Brain microvascular endothelial cell (primary cell): ENCODE data around the gene UBR7.

Source experiments
- DNase-seq: peaks from one replicate; pipeline ENCODE4 v3.0.0-alpha.2; 2020
- H3K27ac ChIP-seq: fragments of 250-450 bp; sonication (Bioruptor Pico); 2 replicates; pipeline ENCODE4 v1.5.1; 2020; ENCODE audit warnings: mild to moderate bottlenecking, moderate library complexity
- H3K27me3 ChIP-seq: fragments of 250-450 bp; sonication (Bioruptor Pico); replicated peaks from 2 replicates; pipeline ENCODE4 v1.5.1; 2020; ENCODE audit warnings: mild to moderate bottlenecking
- H3K36me3 ChIP-seq: fragments of 250-450 bp; sonication (Bioruptor Pico); replicated peaks from 2 replicates; pipeline ENCODE4 v1.5.1; 2020; ENCODE audit warnings: mild to moderate bottlenecking
- H3K4me3 ChIP-seq: 2 replicates; pipeline ENCODE4 v1.5.1; 2011; ENCODE audit warnings: low read depth, mild to moderate bottlenecking, control low read depth, low read length, moderate library complexity
- CTCF ChIP-seq: IDR thresholded peaks from 2 replicates; pipeline ENCODE4 v1.5.1; 2011; ENCODE audit warnings: low read depth, mild to moderate bottlenecking, moderate library complexity, low read length, control low read depth, inconsistent platforms; ENCODE audit errors: missing control alignments
- in situ Hi-C: cut with HindIII; loops from 2 replicates; pipeline ENCODE4 v1.10.0; 2017; ENCODE audit warnings: low sequenced_read_pairs, low pct_ligation_motif_present

The UBR7 gene

GRCh38 chr14:93274055-93274806 lies 67.2 kb downstream of the UBR7 start:
- no peak overlapping the region for H3K4me3 ChIP-seq
- H3K27ac ChIP-seq, result no peak overlapping the region
- no peak for DNase-seq
- peaks cover 2% of the 10 kb centered on the region for H3K36me3 ChIP-seq
- no peaks in the 10 kb centered on the region for H3K27me3 ChIP-seq
- in situ Hi-C loops, result no loop called here
- no peak for TF ChIP-seq CTCF

GRCh38 chr14:93276031-93276716 lies 69.1 kb downstream of the UBR7 start:
- Histone ChIP-seq H3K27ac (no peak overlapping the region), H3K36me3 (peaks cover 2% of the 10 kb centered on the region), H3K4me3 (no peak overlapping the region), H3K27me3 (no peaks in the 10 kb centered on the region)
- in situ Hi-C loops, result no loop called here
- no peak for DNase-seq
- TF ChIP-seq CTCF, result no peak
